Central memory CD8-positive, alpha-beta T cell (primary cell): ENCODE results near the gene SIGLEC5.

Experiments used
- ATAC-seq: fragments of 150-1000 bp; cut with Tn5 transposase; replicated peaks from 2 replicates; pipeline ENCODE4 v1.10.0; 2022; ENCODE audit warnings: mild to moderate bottlenecking, moderate FRiP score, moderate number of reproducible peaks; ENCODE audit not compliant: poor library complexity, severe bottlenecking; ENCODE audit errors: extremely low read depth
- DNase-seq, 2 donors: peaks; one replicate each; pipeline ENCODE4 v3.0.0; 2021; ENCODE audit warnings: low spot score in 2 of 2
- H3K27ac Mint-ChIP-seq: one replicate; pipeline ENCODE4 v1.8.0; 2022; ENCODE audit warnings: low read depth, mild to moderate bottlenecking, moderate library complexity, mixed read lengths
- H3K27me3 Mint-ChIP-seq: one replicate; pipeline ENCODE4 v1.8.0; 2022; ENCODE audit warnings: mixed read lengths
- H3K36me3 Mint-ChIP-seq: one replicate; pipeline ENCODE4 v1.8.0; 2022; ENCODE audit warnings: mild to moderate bottlenecking, moderate library complexity, mixed read lengths; ENCODE audit not compliant: insufficient read depth
- H3K4me1 Mint-ChIP-seq: one replicate; pipeline ENCODE4 v1.8.0; 2022; ENCODE audit warnings: mixed read lengths
- H3K4me3 Mint-ChIP-seq: one replicate; pipeline ENCODE4 v1.8.0; 2022; ENCODE audit warnings: mild to moderate bottlenecking, moderate library complexity, mixed read lengths
- H3K9me3 Mint-ChIP-seq: one replicate; pipeline ENCODE4 v1.8.0; 2022; ENCODE audit warnings: mixed read lengths

SIGLEC5 gene

DNA sequence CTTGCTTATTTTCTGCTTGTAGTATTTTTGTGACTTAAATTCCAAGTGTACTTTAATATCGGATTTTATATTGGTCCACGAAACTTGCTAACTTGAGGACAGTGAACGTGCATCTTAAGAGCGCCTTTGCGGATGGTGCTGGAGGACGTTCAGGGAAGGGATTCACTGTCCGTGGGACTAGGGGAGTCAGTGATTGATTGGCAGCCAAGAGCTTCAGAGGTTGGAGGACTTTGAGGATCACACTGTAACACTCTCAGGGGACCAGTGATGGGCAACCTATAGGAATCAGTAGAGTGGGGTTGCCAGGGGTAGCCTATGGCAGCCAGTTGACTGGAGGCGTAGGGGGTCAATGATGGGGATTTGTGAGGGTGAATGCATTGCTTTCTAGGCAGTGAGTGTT lies 58.6 kb downstream of the SIGLEC5 start:
- no peaks in the 10 kb centered on the region for H3K9me3 Mint-ChIP-seq
- H3K27me3 Mint-ChIP-seq: no peaks in the 10 kb centered on the region
- H3K4me1 Mint-ChIP-seq: peaks cover 35% of the 10 kb centered on the region
- H3K4me3 Mint-ChIP-seq: peak overlapping the region; percentile 99
- ATAC-seq: no peak
- DNase-seq: no peak
- H3K36me3 Mint-ChIP-seq: peaks cover 14% of the 10 kb centered on the region
- H3K27ac Mint-ChIP-seq: peak overlapping the region; percentile 77

DNA sequence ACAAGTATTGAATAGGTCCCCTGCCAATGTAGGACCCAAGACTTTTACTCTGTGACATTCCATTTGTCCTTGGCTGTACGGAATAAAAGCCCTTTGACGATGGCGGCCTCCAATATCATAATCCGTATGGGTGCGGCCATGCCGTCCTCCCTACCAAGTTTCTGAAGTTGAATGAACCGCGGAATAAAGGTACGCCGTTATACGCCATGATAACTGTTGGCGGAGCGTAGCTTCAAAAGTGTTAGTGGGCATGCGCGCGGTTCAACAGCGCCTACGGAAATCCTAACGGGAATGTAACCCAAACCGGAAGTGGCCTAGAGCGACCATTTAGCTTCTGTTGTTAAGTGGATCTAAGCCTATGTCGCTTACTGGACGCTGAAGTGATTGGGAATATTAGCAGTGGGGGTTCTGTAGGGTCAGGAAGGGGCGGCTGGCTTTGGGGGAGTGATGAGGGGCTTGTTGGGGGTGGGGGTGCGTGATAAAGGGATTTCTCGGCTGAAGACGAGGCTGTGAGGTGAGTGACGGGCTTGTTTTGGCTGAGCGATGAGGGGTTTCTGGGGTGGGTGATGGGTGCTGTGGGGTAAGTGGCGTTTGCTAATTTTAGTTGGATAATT lies 59.1 kb downstream of the SIGLEC5 start, which contains the start of gene ZNF175:
Gene ZNF175 (plus strand): TSS at position 322 of the 614 bp plus-strand sequence. CDS start 2,047 bp downstream, outside the sequence.
- Mint-ChIP-seq H3K4me1 (peaks cover 33% of the 10 kb centered on the region), H3K4me3 (peak within 1 kb of the TSS; percentile 99), H3K9me3 (no peaks in the 10 kb centered on the region), H3K36me3 (peaks cover 10% of the 10 kb centered on the region), H3K27me3 (peaks cover 3% of the 10 kb centered on the region), H3K27ac (peak within 1 kb of the TSS; percentile 77)
- DNase-seq (peak; percentile 59 to 61), ATAC-seq (peak; percentile 92)

DNA sequence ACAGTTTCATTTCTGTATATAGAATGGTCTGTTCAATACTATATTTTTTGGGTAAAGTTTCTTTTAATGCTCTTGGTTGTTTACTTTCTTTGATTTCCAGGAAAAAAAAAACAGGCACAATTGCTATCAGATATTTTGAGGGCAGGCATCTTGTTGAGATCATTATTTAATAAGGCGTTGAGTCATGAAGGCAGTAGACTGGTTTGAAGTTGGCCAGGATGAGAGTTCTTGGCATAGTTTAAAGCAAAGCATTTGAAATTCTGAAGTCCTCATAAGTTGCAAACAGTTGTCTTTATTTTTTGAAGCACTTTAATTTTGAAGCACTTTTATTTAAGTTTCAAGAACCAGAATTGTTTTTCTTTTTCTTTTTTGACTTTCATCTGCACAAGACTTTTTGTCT lies 61.7 kb downstream of the SIGLEC5 start:
- Mint-ChIP-seq H3K36me3 (peaks cover 4% of the 10 kb centered on the region), H3K27me3 (peaks cover 29% of the 10 kb centered on the region), H3K4me1 (peaks cover 27% of the 10 kb centered on the region), H3K27ac (no peak overlapping the region), H3K4me3 (no peak overlapping the region), H3K9me3 (no peaks in the 10 kb centered on the region)
- DNase-seq (no peak), ATAC-seq (no peak)

DNA sequence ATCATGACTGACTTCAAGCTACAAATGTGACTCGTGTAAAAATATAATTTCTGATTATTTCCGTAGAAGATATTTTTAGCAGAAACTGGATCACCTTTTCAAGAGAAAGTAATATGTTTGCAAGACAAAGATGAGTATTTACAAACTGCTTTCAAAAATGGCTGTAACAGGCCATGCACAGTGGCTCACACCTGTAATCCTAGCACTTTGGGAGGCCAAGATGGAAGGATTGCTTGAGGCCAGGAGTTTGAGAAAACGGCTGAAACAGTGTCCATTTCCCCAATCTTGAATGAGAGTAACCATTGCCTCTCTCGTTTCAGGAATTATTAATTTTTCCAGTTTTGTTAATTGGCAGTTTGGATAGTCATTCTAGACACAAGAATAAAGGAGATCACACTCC lies 62.6 kb downstream of the SIGLEC5 start:
- ATAC-seq (no peak), DNase-seq (no peak)
- Mint-ChIP-seq H3K27ac (no peak overlapping the region), H3K4me1 (peaks cover 23% of the 10 kb centered on the region), H3K27me3 (peaks cover 33% of the 10 kb centered on the region), H3K36me3 (peaks cover 4% of the 10 kb centered on the region), H3K9me3 (no peaks in the 10 kb centered on the region), H3K4me3 (no peak overlapping the region)

DNA sequence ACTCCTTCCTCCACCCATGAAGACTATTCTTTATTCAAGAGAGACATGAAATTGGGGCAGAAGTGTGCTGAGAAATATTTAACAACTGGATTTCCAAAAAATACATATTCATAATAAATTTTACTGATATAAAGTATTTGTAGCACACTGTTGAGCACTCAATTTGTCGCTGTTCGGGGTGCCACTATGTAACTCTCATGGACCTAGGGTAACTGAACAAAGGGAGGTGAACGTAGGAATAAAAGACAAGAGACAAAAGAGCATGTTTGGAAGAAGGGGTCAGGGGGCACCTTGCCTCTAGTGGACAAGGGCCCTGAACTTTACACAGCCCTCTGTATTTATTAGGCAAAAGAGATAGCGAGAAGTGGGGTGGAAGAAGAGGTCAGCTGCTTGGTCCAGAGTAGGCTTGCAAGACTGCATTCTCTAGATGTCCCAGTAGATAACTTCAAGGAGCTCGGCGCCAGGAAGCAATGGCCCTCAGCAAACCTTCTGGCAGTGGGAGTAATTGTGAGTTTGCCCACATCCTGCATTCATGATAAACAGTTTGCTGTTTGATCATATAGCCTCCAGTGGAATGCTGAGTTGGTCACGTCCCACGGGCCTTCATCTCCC lies 63.6 kb downstream of the SIGLEC5 start:
- peaks cover 3% of the 10 kb centered on the region for H3K36me3 Mint-ChIP-seq
- peaks cover 14% of the 10 kb centered on the region for H3K4me1 Mint-ChIP-seq
- ATAC-seq: no peak
- no peak for DNase-seq
- peaks cover 38% of the 10 kb centered on the region for H3K27me3 Mint-ChIP-seq
- H3K27ac Mint-ChIP-seq: no peak overlapping the region
- no peaks in the 10 kb centered on the region for H3K9me3 Mint-ChIP-seq
- no peak overlapping the region for H3K4me3 Mint-ChIP-seq

DNA sequence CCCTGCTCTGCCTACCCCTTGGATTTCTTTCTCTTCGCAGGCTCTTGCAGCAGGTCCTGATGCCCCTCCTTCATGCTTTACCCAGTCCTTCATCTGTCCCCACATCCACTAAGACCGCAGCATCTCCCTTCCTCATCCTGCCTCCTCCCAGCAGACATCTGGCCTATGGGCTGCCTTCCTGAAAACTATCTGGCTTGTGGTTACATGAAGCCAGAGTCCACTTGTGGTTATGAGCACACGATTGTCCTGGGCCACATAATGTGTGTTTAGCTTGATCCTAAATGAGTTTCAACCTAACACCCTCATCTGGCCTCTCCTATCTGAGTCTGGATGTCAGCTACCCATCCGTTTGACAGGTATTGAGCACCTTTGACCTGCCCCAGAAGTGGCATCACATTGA lies 64.6 kb downstream of the SIGLEC5 start:
- ATAC-seq (no peak), DNase-seq (no peak)
- Mint-ChIP-seq H3K27me3 (peaks cover 46% of the 10 kb centered on the region), H3K36me3 (no peaks in the 10 kb centered on the region), H3K4me1 (peaks cover 4% of the 10 kb centered on the region), H3K4me3 (no peak overlapping the region), H3K27ac (no peak overlapping the region), H3K9me3 (no peaks in the 10 kb centered on the region)

DNA sequence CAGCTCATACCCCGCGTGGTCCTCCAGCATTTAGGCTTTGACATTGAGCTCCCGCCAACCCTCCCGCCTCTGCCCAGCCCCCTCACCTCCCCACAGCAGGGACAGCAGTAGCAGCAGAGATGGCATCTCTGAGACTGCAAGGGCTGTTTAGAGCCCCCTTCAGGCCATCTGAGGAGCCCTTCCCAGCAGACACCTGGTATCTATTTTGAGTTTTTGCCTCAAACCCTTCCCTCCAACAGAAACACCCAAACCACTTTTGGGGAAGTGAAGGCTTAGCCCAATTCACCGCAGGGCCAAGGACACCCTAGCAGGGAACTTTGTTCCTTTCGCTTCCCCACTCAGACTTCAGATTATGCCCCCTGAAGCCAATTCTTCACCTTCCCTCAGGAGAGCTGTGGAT lies 65.4 kb downstream of the SIGLEC5 start:
- DNase-seq (no peak), ATAC-seq (no peak)
- no peaks in the 10 kb centered on the region for H3K4me1 Mint-ChIP-seq
- H3K36me3 Mint-ChIP-seq: no peaks in the 10 kb centered on the region
- no peaks in the 10 kb centered on the region for H3K9me3 Mint-ChIP-seq
- H3K27me3 Mint-ChIP-seq: peaks cover 54% of the 10 kb centered on the region
- no peak overlapping the region for H3K27ac Mint-ChIP-seq
- no peak overlapping the region for H3K4me3 Mint-ChIP-seq
